IMR-90 (cell line): ENCODE results near the gene PAWR. TPM values are rescaled to one million over a fixed set of nuclear protein-coding genes. Genes with fewer than 3 reads are reported as not detected.

Experiments
- ATAC-seq: fragments of 200-7000 bp; cut with Tn5 transposase; 2 replicates; pipeline ENCODE4 v1.9.1; 2020; ENCODE audit warnings: low read depth, mild to moderate bottlenecking, moderate library complexity
- BruUV-seq: library from RNA; stranded (reverse); fragments of 400-500 nt; replicated peaks from 2 replicates; lab custom pipeline; 2021; lab: Mats Ljungman, UMichigan
- CTCF ChIA-PET: fragments of 300-600 bp; formaldehyde crosslinking; extraction: SDS; loops from one replicate; lab custom pipeline; 2021; ENCODE audit warnings: antibody characterized with exemption; lab: Yijun Ruan, JAX
- POLR2A ChIA-PET: fragments of 300-600 bp; sonication (Branson Sonifier 250); formaldehyde crosslinking; loops from one replicate; lab custom pipeline; 2022; ENCODE audit warnings: antibody characterized with exemption; ENCODE audit not compliant: unreplicated experiment; lab: Charles Lee
- DNase-seq: peaks from one replicate; pipeline ENCODE4 v3.0.0; 2013
- H2AFZ ChIP-seq: replicated peaks from 2 replicates; pipeline ENCODE3; 2013; ENCODE audit warnings: low read length, mild to moderate bottlenecking; ENCODE audit not compliant: poor library complexity
- H2AK5ac ChIP-seq: 2 replicates; pipeline ENCODE4 v1.6.1; 2013; ENCODE audit warnings: low read depth, low read length, inconsistent platforms
- H2AK9ac ChIP-seq: replicated peaks from 2 replicates; pipeline ENCODE3; 2013; ENCODE audit warnings: mild to moderate bottlenecking, low read depth, low read length, moderate library complexity; ENCODE audit not compliant: poor library complexity
- H2BK120ac ChIP-seq: 2 replicates; pipeline ENCODE4 v1.6.1; 2013; ENCODE audit warnings: low read depth, low read length, inconsistent platforms
- H2BK15ac ChIP-seq: 3 replicates; pipeline ENCODE4 v1.6.1; 2013; ENCODE audit warnings: low read depth, low read length, inconsistent platforms
- H2BK20ac ChIP-seq: 2 replicates; pipeline ENCODE4 v1.6.1; 2013; ENCODE audit warnings: low read depth, mild to moderate bottlenecking, inconsistent platforms, low read length, moderate library complexity
- H2BK5ac ChIP-seq: 2 replicates; pipeline ENCODE4 v1.6.1; 2013; ENCODE audit warnings: mild to moderate bottlenecking, low read depth, low read length, inconsistent platforms; ENCODE audit not compliant: poor library complexity, severe bottlenecking
- H3K14ac ChIP-seq: replicated peaks from 2 replicates; pipeline ENCODE4 v1.6.1; 2013; ENCODE audit warnings: low read depth, low read length, inconsistent platforms
- H3K18ac ChIP-seq: 2 replicates; pipeline ENCODE4 v1.6.1; 2013; ENCODE audit warnings: low read depth, low read length, control low read depth
- H3K23ac ChIP-seq: 2 replicates; pipeline ENCODE4 v1.6.1; 2013; ENCODE audit warnings: low read depth, low read length, inconsistent platforms
- H3K27ac ChIP-seq: 2 replicates; pipeline ENCODE4 v1.5.1; 2013; ENCODE audit warnings: mild to moderate bottlenecking, control low read depth, low read length; ENCODE audit not compliant: insufficient read depth
- H3K27me3 ChIP-seq: 2 replicates; pipeline ENCODE4 v1.6.1; 2013; ENCODE audit warnings: low read length; ENCODE audit not compliant: control insufficient read depth, insufficient read depth
- H3K36me3 ChIP-seq: 2 replicates; pipeline ENCODE4 v1.6.1; 2013; ENCODE audit warnings: low read length, mixed read lengths; ENCODE audit not compliant: control insufficient read depth, insufficient read depth
- H3K4ac ChIP-seq: 2 replicates; pipeline ENCODE4 v1.6.1; 2013; ENCODE audit warnings: low read depth, low read length, inconsistent platforms
- H3K4me1 ChIP-seq: 2 replicates; pipeline ENCODE4 v1.6.1; 2013; ENCODE audit warnings: low read length, mixed read lengths; ENCODE audit not compliant: control insufficient read depth, insufficient read depth
- H3K4me2 ChIP-seq: 2 replicates; pipeline ENCODE4 v1.6.1; 2013; ENCODE audit warnings: low read depth, mild to moderate bottlenecking, control low read depth, low read length, moderate library complexity
- H3K4me3 ChIP-seq: 2 replicates; pipeline ENCODE4 v1.5.1; 2013; ENCODE audit warnings: low read depth, mild to moderate bottlenecking, control low read depth, low read length, moderate library complexity; ENCODE audit not compliant: insufficient read depth
- H3K56ac ChIP-seq: 2 replicates; pipeline ENCODE4 v1.6.1; 2013; ENCODE audit warnings: low read length, inconsistent platforms; ENCODE audit not compliant: insufficient read depth; ENCODE audit errors: extremely low read depth
- H3K79me1 ChIP-seq, 2 experiments: 2 replicates each; pipeline ENCODE4 v1.6.1; 2013; ENCODE audit warnings: low read length in 2 of 2, inconsistent platforms in 1 of 2, low read depth in 1 of 2
- H3K9ac ChIP-seq: 2 replicates; pipeline ENCODE4 v1.6.1; 2013; ENCODE audit warnings: low read depth, low read length, control low read depth
- H3K9me1 ChIP-seq: 2 replicates; pipeline ENCODE4 v1.6.1; 2013; ENCODE audit warnings: low read length, inconsistent platforms; ENCODE audit not compliant: insufficient read depth
- H3K9me3 ChIP-seq: 2 replicates; pipeline ENCODE4 v1.6.1; 2013; ENCODE audit warnings: low read length; ENCODE audit not compliant: control insufficient read depth, insufficient read depth
- H4K20me1 ChIP-seq: 2 replicates; pipeline ENCODE4 v1.6.1; 2013; ENCODE audit warnings: low read length, inconsistent platforms; ENCODE audit not compliant: insufficient read depth
- H4K5ac ChIP-seq: 2 replicates; pipeline ENCODE4 v1.6.1; 2013; ENCODE audit warnings: mild to moderate bottlenecking, low read depth, low read length, control low read depth
- H4K8ac ChIP-seq, 2 experiments: 2 replicates each; pipeline ENCODE4 v1.6.1; 2013; ENCODE audit warnings: low read depth in 2 of 2, low read length in 2 of 2, control low read depth in 1 of 2, inconsistent platforms in 1 of 2
- H4K91ac ChIP-seq: 2 replicates; pipeline ENCODE4 v1.6.1; 2013; ENCODE audit warnings: low read depth, low read length, inconsistent platforms; ENCODE audit not compliant: insufficient read depth
- BHLHE40 ChIP-seq: fragments of 150-350 bp; IDR thresholded peaks from 2 replicates; pipeline ENCODE4 v1.6.1; 2016; ENCODE audit warnings: mild to moderate bottlenecking, low read depth, low read length
- CEBPB ChIP-seq: IDR thresholded peaks from 2 replicates; pipeline ENCODE4 v1.6.1; 2012; ENCODE audit warnings: low read depth, low read length, improper control_type of control experiment
- CHD1 ChIP-seq: IDR thresholded peaks from 2 replicates; pipeline ENCODE4 v1.6.1; 2012; ENCODE audit warnings: low read depth, low read length, improper control_type of control experiment
- FOS ChIP-seq: fragments of 150-350 bp; IDR thresholded peaks from 2 replicates; pipeline ENCODE4 v1.6.1; 2016; ENCODE audit warnings: low read depth, low read length
- MAFK ChIP-seq: IDR thresholded peaks from 2 replicates; pipeline ENCODE4 v1.6.1; 2012; ENCODE audit warnings: low read depth, low read length, improper control_type of control experiment
- MAZ ChIP-seq: IDR thresholded peaks from 2 replicates; pipeline ENCODE4 v1.6.1; 2012; ENCODE audit warnings: low read depth, mild to moderate bottlenecking, low read length, improper control_type of control experiment, moderate library complexity, borderline replicate concordance
- MXI1 ChIP-seq: IDR thresholded peaks from 2 replicates; pipeline ENCODE4 v1.6.1; 2012; ENCODE audit warnings: low read depth, mild to moderate bottlenecking, low read length, moderate library complexity, borderline replicate concordance
- NFE2L2 ChIP-seq: fragments of 150-350 bp; IDR thresholded peaks from 2 replicates; pipeline ENCODE4 v1.6.1; 2016; ENCODE audit warnings: low read depth, mild to moderate bottlenecking, low read length
- POLR2A ChIP-seq: IDR thresholded peaks from 2 replicates; pipeline ENCODE4 v1.6.1; 2012; ENCODE audit warnings: mild to moderate bottlenecking, low read depth, low read length
- RAD21 ChIP-seq: IDR thresholded peaks from 2 replicates; pipeline ENCODE4 v1.6.1; 2012; ENCODE audit warnings: low read length, improper control_type of control experiment
- RCOR1 ChIP-seq: IDR thresholded peaks from 2 replicates; pipeline ENCODE4 v1.6.1; 2012; ENCODE audit warnings: mild to moderate bottlenecking, low read length, improper control_type of control experiment; ENCODE audit not compliant: insufficient replicate concordance
- RFX5 ChIP-seq: IDR thresholded peaks from 2 replicates; pipeline ENCODE4 v1.8.0; 2012; ENCODE audit warnings: low read depth, mild to moderate bottlenecking, low read length, moderate library complexity
- SMC3 ChIP-seq: fragments of 150-350 bp; IDR thresholded peaks from 2 replicates; pipeline ENCODE4 v1.6.1; 2016; ENCODE audit warnings: low read depth, mild to moderate bottlenecking, antibody characterized with exemption, low read length, moderate library complexity
- WGBS, 2 experiments: methylation state at CpG; one replicate each; pipeline versions ENCODE4 v1.1.5 to v1.1.7; 2013; ENCODE audit warnings: missing lambda C conversion rate in 2 of 2; ENCODE audit not compliant: insufficient read length in 1 of 2; ENCODE audit errors: extremely low coverage in 2 of 2; 5-methylcytosine and 5-hydroxymethylcytosine counted together
- dilution Hi-C: fragments of 300-500 bp; cut with HindIII; formaldehyde crosslinking; loops from one replicate; pipeline ENCODE4 v1.14.3; 2018; ENCODE audit warnings: low sequenced_read_pairs; ENCODE audit not compliant: unreplicated experiment
- in situ Hi-C: fragments of 300-500 bp; cut with MboI; formaldehyde crosslinking; loops from 3 replicates; pipeline ENCODE4 v1.14.3; 2019; ENCODE audit warnings: low sequenced_read_pairs, inconsistent platforms, mixed read lengths
- intact Hi-C: fragments of 100-400 bp; cut with micrococcal nuclease; formaldehyde crosslinking; loops from 2 replicates; pipeline ENCODE4 v1.10.0; 2022
- polyA plus RNA-seq, 3 experiments: library from polyadenylated mRNA; depleted of rRNA; stranded (reverse); fragments of >200 nt; gene quantifications; 2 replicates each; pipeline ENCODE4 v1.2.3, GENCODE V29; 2012; ENCODE audit warnings: low replicate concordance in 1 of 3
- total RNA-seq: library from RNA; depleted of rRNA; stranded (reverse); fragments of >200 nt; gene quantifications from 2 replicates; pipeline ENCODE4 v1.2.3, GENCODE V29; 2012
- TF ChIP-seq, protein P1 (sequence below): fragments of 150-350 bp; IDR thresholded peaks from 2 replicates; pipeline ENCODE4 v1.6.1; 2016; ENCODE audit warnings: low read depth, mild to moderate bottlenecking, low read length, moderate library complexity, borderline replicate concordance
- TF ChIP-seq, protein P2 (sequence below): fragments of 150-350 bp; IDR thresholded peaks from 2 replicates; pipeline ENCODE4 v1.6.1; 2017; ENCODE audit warnings: mild to moderate bottlenecking, antibody characterized with exemption, low read length, low read depth
- TF ChIP-seq, protein P3 (sequence below): conservative IDR thresholded peaks from 2 replicates; pipeline ENCODE4 v1.5.1; 2012; ENCODE audit warnings: mild to moderate bottlenecking, low read depth, low read length, improper control_type of control experiment

Gene PAWR
- total and polyA plus RNA-seq, 2 of the 4 experiments (the other 2 are of a cell fraction) = 13.2 to 13.6 TPM

DNA sequence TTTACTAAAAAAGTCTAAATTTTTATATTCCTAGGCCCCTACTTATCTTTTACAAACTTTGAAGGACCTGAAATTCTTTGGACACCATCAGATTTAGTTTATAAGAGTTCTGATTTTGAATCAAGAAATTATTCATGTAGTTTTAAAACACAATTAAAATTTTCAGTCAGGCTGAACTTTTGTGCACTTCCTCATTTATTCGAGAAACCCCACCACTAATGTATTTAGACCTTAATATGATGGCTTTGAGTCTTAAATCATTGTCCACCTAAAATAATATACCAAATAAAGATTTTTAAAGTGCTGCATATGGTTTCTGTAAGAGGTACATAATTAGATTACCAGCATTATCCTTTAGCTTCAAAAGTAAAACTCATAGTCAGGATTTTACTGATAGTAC lies 103.4 kb downstream of the PAWR start:
- dilution Hi-C loops = no loop called here
- H3K56ac ChIP-seq = no peak overlapping the region
- H4K8ac ChIP-seq = no peak overlapping the region
- H4K5ac ChIP-seq = no peak overlapping the region
- CTCF ChIA-PET = no interaction called here
- no peak for TF ChIP-seq MXI1
- TF ChIP-seq, protein P1, sequence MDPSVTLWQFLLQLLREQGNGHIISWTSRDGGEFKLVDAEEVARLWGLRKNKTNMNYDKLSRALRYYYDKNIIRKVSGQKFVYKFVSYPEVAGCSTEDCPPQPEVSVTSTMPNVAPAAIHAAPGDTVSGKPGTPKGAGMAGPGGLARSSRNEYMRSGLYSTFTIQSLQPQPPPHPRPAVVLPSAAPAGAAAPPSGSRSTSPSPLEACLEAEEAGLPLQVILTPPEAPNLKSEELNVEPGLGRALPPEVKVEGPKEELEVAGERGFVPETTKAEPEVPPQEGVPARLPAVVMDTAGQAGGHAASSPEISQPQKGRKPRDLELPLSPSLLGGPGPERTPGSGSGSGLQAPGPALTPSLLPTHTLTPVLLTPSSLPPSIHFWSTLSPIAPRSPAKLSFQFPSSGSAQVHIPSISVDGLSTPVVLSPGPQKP = no peak
- TF ChIP-seq NFE2L2 = no peak
- TF ChIP-seq RFX5 = no peak
- no peak for TF ChIP-seq RCOR1
- TF ChIP-seq, protein P2, sequence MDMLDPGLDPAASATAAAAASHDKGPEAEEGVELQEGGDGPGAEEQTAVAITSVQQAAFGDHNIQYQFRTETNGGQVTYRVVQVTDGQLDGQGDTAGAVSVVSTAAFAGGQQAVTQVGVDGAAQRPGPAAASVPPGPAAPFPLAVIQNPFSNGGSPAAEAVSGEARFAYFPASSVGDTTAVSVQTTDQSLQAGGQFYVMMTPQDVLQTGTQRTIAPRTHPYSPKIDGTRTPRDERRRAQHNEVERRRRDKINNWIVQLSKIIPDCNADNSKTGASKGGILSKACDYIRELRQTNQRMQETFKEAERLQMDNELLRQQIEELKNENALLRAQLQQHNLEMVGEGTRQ = no peak
- TF ChIP-seq RAD21 = no peak
- TF ChIP-seq FOS = no peak
- TF ChIP-seq CEBPB = no peak
- no peak for TF ChIP-seq POLR2A
- no peak for TF ChIP-seq CHD1
- no peak for TF ChIP-seq BHLHE40
- TF ChIP-seq, protein P3, sequence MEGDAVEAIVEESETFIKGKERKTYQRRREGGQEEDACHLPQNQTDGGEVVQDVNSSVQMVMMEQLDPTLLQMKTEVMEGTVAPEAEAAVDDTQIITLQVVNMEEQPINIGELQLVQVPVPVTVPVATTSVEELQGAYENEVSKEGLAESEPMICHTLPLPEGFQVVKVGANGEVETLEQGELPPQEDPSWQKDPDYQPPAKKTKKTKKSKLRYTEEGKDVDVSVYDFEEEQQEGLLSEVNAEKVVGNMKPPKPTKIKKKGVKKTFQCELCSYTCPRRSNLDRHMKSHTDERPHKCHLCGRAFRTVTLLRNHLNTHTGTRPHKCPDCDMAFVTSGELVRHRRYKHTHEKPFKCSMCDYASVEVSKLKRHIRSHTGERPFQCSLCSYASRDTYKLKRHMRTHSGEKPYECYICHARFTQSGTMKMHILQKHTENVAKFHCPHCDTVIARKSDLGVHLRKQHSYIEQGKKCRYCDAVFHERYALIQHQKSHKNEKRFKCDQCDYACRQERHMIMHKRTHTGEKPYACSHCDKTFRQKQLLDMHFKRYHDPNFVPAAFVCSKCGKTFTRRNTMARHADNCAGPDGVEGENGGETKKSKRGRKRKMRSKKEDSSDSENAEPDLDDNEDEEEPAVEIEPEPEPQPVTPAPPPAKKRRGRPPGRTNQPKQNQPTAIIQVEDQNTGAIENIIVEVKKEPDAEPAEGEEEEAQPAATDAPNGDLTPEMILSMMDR = no peak
- no peak for TF ChIP-seq SMC3
- TF ChIP-seq MAFK = no peak
- no peak for TF ChIP-seq MAZ
- H3K18ac ChIP-seq = no peak overlapping the region
- BruUV-seq = no TSS peak
- H3K9me3 ChIP-seq = no peaks in the 10 kb centered on the region
- H4K20me1 ChIP-seq = no peaks in the 10 kb centered on the region
- H3K23ac ChIP-seq = no peak overlapping the region
- peaks cover 1% of the 10 kb centered on the region; the same call in 1 of the 2 replicates for H3K4me1 ChIP-seq
- no peak overlapping the region for H2BK5ac ChIP-seq
- H2AK5ac ChIP-seq = no peak overlapping the region
- in situ Hi-C loops = no loop called here
- H3K27ac ChIP-seq = no peak overlapping the region
- DNase-seq = no peak
- H2BK15ac ChIP-seq = no peak overlapping the region
- intact Hi-C loops = loop anchor here (10.0 kb wide), 1 partner anchor 97 kb away; no protein-coding TSS in a partner anchor
- H2AK9ac ChIP-seq = no peak overlapping the region
- H3K9me1 ChIP-seq = peaks cover 6% of the 10 kb centered on the region; the same call in 1 of the 2 replicates
- no peaks in the 10 kb centered on the region; the same call in 1 of the 2 replicates for H3K36me3 ChIP-seq
- H2BK120ac ChIP-seq = no peak overlapping the region
- no peak overlapping the region for H3K14ac ChIP-seq
- H3K4me2 ChIP-seq = no peak overlapping the region
- peaks cover 6 to 7% of the 10 kb centered on the region in 2 experiments; a peak in 3 of 4 replicates for H3K79me1 ChIP-seq
- H3K9ac ChIP-seq = no peak overlapping the region
- ATAC-seq = no peak
- H2AFZ ChIP-seq = no peak overlapping the region
- no peak overlapping the region for H3K4me3 ChIP-seq
- H3K27me3 ChIP-seq = no peaks in the 10 kb centered on the region
- WGBS, 2 experiments = no CpG with 5 or more reads among the region's 1 CpG
- no peak overlapping the region for H4K91ac ChIP-seq
- H3K4ac ChIP-seq = no peak overlapping the region
- POLR2A ChIA-PET = no interaction called here
- no peak overlapping the region for H2BK20ac ChIP-seq
